Lower lobe of right lung (tissue), 2 donors: ENCODE results near the gene LUZP1. TPM values are rescaled to one million over a fixed set of nuclear protein-coding genes. Genes with fewer than 3 reads are reported as not detected.

Experiments used
- ATAC-seq, 2 donors: fragments of 200-7000 bp; cut with Tn5 transposase; one replicate each; pipeline ENCODE4 v1.9.1; 2020 to 2022; ENCODE audit warnings: mild to moderate bottlenecking in 2 of 2, moderate library complexity in 2 of 2
- DNase-seq: peaks from one replicate; pipeline ENCODE4 v3.0.0-alpha.2; 2020
- H3K27ac ChIP-seq: fragments of 200-600 bp; one replicate; pipeline ENCODE4 v1.8.0; 2022
- H3K27me3 ChIP-seq: fragments of 200-600 bp; one replicate; pipeline ENCODE4 v1.8.0; 2022; ENCODE audit warnings: low read depth
- H3K36me3 ChIP-seq: fragments of 200-600 bp; one replicate; pipeline ENCODE4 v1.8.0; 2022; ENCODE audit warnings: mild to moderate bottlenecking
- H3K4me1 ChIP-seq: fragments of 200-600 bp; one replicate; pipeline ENCODE4 v1.8.0; 2022
- H3K4me3 ChIP-seq: fragments of 200-600 bp; one replicate; pipeline ENCODE4 v1.8.0; 2022; ENCODE audit warnings: mild to moderate bottlenecking
- H3K9me3 ChIP-seq: fragments of 200-600 bp; one replicate; pipeline ENCODE4 v1.8.0; 2022
- intact Hi-C: fragments of 100-400 bp; cut with DNase I; formaldehyde crosslinking; loops from one replicate; pipeline ENCODE4 v1.11.0; 2022
- long read RNA-seq: library from polyadenylated mRNA; unstranded; transcript quantifications from one replicate; pipeline ENCODE4 v2.0.0, GENCODE V29; 2021
- total RNA-seq: library from RNA; stranded (reverse); fragmentation: NEBNext Ultra II Directional; extraction: Animal tissue kit (Norgen Biotek cat#: 25700); gene quantifications from one replicate; pipeline ENCODE4 v1.2.1, GENCODE V29; 2021
- TF ChIP-seq, protein P1 (sequence below): fragments of 200-600 bp; IDR thresholded peaks from one replicate; pipeline ENCODE4 v1.8.0; 2022; ENCODE audit warnings: antibody characterized with exemption, mild to moderate bottlenecking
- donor health status: DM: no; HTN: yes; CAD: no; lungs with severe emphysema.

The LUZP1 gene
- 32.5 TPM for total RNA-seq
- long read RNA-seq, partial matches to known transcripts = 14 of 26 reads
- long read RNA-seq, other reads (novel, unspliced or antisense) = 10 of 26 reads

DNA sequence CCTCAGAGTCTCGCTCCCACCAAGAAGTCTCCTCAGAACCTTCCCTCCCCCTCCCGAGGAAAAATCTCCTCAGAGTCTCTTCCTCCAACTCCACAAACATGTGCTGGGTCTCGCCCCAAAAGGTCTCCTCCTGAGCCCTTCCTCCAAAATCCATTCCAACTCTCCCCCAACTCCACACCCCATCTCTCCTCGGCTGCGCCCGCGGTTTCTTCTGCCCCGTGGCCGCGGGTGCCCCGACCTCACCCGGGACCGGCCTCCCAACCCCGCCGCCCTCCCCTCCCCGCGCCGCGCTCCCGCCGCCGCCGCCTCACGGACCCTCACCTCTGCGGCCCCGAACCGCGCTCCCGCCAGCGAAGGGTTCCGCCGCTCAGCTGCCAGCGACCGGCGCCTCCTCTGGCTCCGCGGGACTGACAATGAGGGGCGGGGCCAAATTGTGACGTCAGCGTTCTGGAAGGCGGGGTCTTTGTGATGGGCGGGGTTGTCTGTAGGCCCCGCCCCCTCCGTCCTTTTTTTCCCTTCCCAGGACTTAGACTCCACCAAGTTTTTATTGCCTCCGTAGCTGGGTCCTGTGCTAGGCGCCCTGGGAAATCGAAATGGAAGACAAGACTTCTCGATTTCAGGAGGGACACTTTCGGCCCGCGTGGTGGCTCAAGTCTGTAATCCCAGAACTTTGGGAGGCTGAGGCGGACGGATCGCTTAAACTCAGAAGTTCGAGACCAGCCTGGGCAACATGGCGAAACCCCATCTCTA, at the start of gene LUZP1:
Gene LUZP1, minus strand, starts transcription at position 412 of the 750 bp plus-strand sequence.
- ATAC-seq (peak; percentile 96), DNase-seq (peak; percentile 90)
- Histone ChIP-seq H3K36me3 (no peaks in the 10 kb centered on the region), H3K27me3 (no peaks in the 10 kb centered on the region), H3K9me3 (no peaks in the 10 kb centered on the region), H3K27ac (peak within 1 kb of the TSS; percentile 91), H3K4me1 (peaks cover 52% of the 10 kb centered on the region), H3K4me3 (peak within 1 kb of the TSS; percentile 75)
- intact Hi-C loops = no loop called here
- TF ChIP-seq, protein P1, sequence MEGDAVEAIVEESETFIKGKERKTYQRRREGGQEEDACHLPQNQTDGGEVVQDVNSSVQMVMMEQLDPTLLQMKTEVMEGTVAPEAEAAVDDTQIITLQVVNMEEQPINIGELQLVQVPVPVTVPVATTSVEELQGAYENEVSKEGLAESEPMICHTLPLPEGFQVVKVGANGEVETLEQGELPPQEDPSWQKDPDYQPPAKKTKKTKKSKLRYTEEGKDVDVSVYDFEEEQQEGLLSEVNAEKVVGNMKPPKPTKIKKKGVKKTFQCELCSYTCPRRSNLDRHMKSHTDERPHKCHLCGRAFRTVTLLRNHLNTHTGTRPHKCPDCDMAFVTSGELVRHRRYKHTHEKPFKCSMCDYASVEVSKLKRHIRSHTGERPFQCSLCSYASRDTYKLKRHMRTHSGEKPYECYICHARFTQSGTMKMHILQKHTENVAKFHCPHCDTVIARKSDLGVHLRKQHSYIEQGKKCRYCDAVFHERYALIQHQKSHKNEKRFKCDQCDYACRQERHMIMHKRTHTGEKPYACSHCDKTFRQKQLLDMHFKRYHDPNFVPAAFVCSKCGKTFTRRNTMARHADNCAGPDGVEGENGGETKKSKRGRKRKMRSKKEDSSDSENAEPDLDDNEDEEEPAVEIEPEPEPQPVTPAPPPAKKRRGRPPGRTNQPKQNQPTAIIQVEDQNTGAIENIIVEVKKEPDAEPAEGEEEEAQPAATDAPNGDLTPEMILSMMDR = no peak

- intact Hi-C loops = no loop called here
- H3K36me3 ChIP-seq = no peaks in the 10 kb centered on the region
- H3K4me3 ChIP-seq = peak within 1 kb of the TSS; percentile 57
- H3K27ac ChIP-seq = no peak within 1 kb of the TSS
- peaks cover 13% of the 10 kb centered on the region for H3K4me1 ChIP-seq
- H3K9me3 ChIP-seq = no peaks in the 10 kb centered on the region
- TF ChIP-seq, protein P1 = no peak
- peaks cover 41% of the 10 kb centered on the region for H3K27me3 ChIP-seq
- ATAC-seq = peak; percentile 37 to 42
- no peak for DNase-seq
Observed at GRCh38 chr1:23217421-23218115, 48.9 kb upstream of the LUZP1 start, which contains the start of gene HTR1D. Gene HTR1D (minus strand): TSS chr1:23217502. CDS start chr1:23194219, 23,283 bp downstream.

- TF ChIP-seq, protein P1 = peak; percentile 70
- no peak overlapping the region for H3K27ac ChIP-seq
- H3K9me3 ChIP-seq = no peaks in the 10 kb centered on the region
- ATAC-seq = peak; percentile 53 to 61
- H3K4me1 ChIP-seq = peaks cover 13% of the 10 kb centered on the region
- H3K36me3 ChIP-seq = no peaks in the 10 kb centered on the region
- no peak for DNase-seq
- H3K4me3 ChIP-seq = peak overlapping the region; percentile 57
- H3K27me3 ChIP-seq = peaks cover 47% of the 10 kb centered on the region
- intact Hi-C loops = no loop called here
Observed at GRCh38 chr1:23216771-23217420, 48.2 kb upstream of the LUZP1 start.

DNA sequence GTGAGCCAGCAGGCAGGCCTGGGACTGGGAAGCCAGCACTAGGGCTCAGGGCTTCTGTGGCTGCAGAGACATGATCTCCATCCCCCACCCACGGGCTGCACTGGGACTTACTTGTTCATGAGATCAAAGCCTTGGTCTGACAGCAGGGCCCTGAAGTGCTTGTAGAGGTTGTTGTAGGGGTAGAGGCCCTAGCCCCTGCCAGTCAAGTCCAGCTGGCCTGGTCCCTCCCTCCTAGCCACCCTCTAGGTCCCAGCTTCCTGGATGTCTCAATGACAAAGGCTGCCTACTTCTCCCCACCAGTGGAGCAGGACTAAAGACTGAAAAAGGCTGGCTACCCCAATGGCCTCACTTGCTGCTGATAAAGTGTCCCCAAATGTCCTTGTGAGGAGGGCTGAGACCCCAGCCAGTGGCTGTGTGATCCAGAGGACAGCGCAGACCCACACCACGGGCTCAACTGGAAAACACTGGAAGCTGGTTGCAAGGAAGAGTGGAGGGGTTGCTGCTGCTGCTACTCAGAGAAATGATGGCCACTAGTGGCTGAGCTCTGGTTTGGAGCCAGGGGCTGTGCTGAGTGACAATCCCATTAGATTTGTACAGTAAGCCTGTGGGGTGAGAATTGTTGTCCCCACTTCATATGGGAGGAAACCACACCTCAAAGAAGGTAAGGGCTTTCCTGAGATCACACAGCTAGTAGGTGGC, 47.2 kb upstream of the LUZP1 start:
- H3K27ac ChIP-seq = no peak overlapping the region
- H3K9me3 ChIP-seq = no peaks in the 10 kb centered on the region
- DNase-seq = no peak
- TF ChIP-seq, protein P1 = no peak
- peaks cover 47% of the 10 kb centered on the region for H3K27me3 ChIP-seq
- peaks cover 13% of the 10 kb centered on the region for H3K4me1 ChIP-seq
- intact Hi-C loops = no loop called here
- no peak overlapping the region for H3K4me3 ChIP-seq
- no peak for ATAC-seq
- no peaks in the 10 kb centered on the region for H3K36me3 ChIP-seq

- intact Hi-C loops = no loop called here
- ATAC-seq = no peak
Observed at GRCh38 chr1:23215291-23215690, 46.6 kb upstream of the LUZP1 start.

More at GRCh38 chr1:23215291-23215690, 46.6 kb upstream of the LUZP1 start:
- TF ChIP-seq, protein P1 = no peak
- peaks cover 47% of the 10 kb centered on the region for H3K27me3 ChIP-seq
- DNase-seq = no peak
- H3K9me3 ChIP-seq = no peaks in the 10 kb centered on the region
- no peak overlapping the region for H3K4me3 ChIP-seq
- H3K36me3 ChIP-seq = no peaks in the 10 kb centered on the region
- peaks cover 13% of the 10 kb centered on the region for H3K4me1 ChIP-seq
- no peak overlapping the region for H3K27ac ChIP-seq
